Muscle of back (tissue), 10 donors: Measurements from ENCODE around the gene CRYBG1. TPM values are rescaled to one million over a fixed set of nuclear protein-coding genes. Genes with fewer than 3 reads are reported as not detected.

Experiments
- polyA plus RNA-seq, 10 donors: library from polyadenylated mRNA; unstranded; fragments of 120-200 nt; gene quantifications; one replicate each; pipeline ENCODE4 v1.2.1, GENCODE V29; 2013; ENCODE audit not compliant: insufficient read length in 10 of 10

The CRYBG1 gene
- polyA plus RNA-seq, 10 donors = 1.6 to 6.1 (median 3.0) TPM

Other genes with a start within 250 kb of the CRYBG1 start
- 10 to 100 TPM; 22.2 to 32.1 (median 25.8) TPM for gene ATG5, start 35.0 kb upstream of the CRYBG1 start, polyA plus RNA-seq